Liver (tissue), 9 donors: ENCODE data around the gene TRIAP1. TPM values are rescaled to one million over a fixed set of nuclear protein-coding genes. Genes with fewer than 3 reads are reported as not detected.

Experiments
- DNase-seq: peaks from one replicate; pipeline ENCODE4 v3.0.0-alpha.2; 2017; ENCODE audit warnings: low spot score
- H3K27ac ChIP-seq, 2 donors: one replicate each; pipeline ENCODE4 v1.7.0; 2013; ENCODE audit warnings: inconsistent platforms in 2 of 2, low read length in 2 of 2, control low read depth in 1 of 2, low read depth in 1 of 2, mild to moderate bottlenecking in 1 of 2
- H3K27me3 ChIP-seq, 4 donors: one replicate each; pipeline versions ENCODE4 v1.6.1 to v1.7.0; 2013; ENCODE audit warnings: low read length in 3 of 4, inconsistent platforms in 1 of 4, mild to moderate bottlenecking in 1 of 4, moderate library complexity in 1 of 4; ENCODE audit not compliant: control insufficient read depth in 4 of 4, insufficient read depth in 4 of 4
- H3K36me3 ChIP-seq, 4 donors: one replicate each; pipeline versions ENCODE4 v1.6.1 to v1.7.0; 2013; ENCODE audit warnings: low read length in 3 of 4, mild to moderate bottlenecking in 3 of 4, low read depth in 1 of 4, moderate library complexity in 1 of 4; ENCODE audit not compliant: control insufficient read depth in 4 of 4, insufficient read depth in 3 of 4
- H3K4me1 ChIP-seq, 4 donors: one replicate each; pipeline versions ENCODE4 v1.6.1 to v1.7.0; 2013; ENCODE audit warnings: low read length in 3 of 4, mild to moderate bottlenecking in 3 of 4, moderate library complexity in 1 of 4; ENCODE audit not compliant: control insufficient read depth in 4 of 4, insufficient read depth in 4 of 4
- H3K4me3 ChIP-seq, 3 donors: one replicate each; pipeline versions ENCODE4 v1.6.1 to v1.7.0; 2013; ENCODE audit warnings: low read length in 3 of 3, control low read depth in 1 of 3, low read depth in 1 of 3, mild to moderate bottlenecking in 1 of 3
- H3K9ac ChIP-seq, 2 donors: one replicate each; pipeline ENCODE4 v1.7.0; 2013; ENCODE audit warnings: low read length in 2 of 2, mild to moderate bottlenecking in 2 of 2, moderate library complexity in 2 of 2, control low read depth in 1 of 2, low read depth in 1 of 2
- H3K9me3 ChIP-seq, 4 donors: one replicate each; pipeline versions ENCODE4 v1.6.1 to v1.7.0; 2013; ENCODE audit warnings: low read length in 3 of 4; ENCODE audit not compliant: control insufficient read depth in 4 of 4
- FOXA1 ChIP-seq: IDR thresholded peaks from 2 replicates; pipeline ENCODE4 v1.6.1; 2016; ENCODE audit warnings: antibody characterized with exemption
- FOXA2 ChIP-seq: IDR thresholded peaks from 2 replicates; pipeline ENCODE4 v1.6.1; 2016; ENCODE audit warnings: antibody characterized with exemption
- GABPA ChIP-seq, 2 donors: IDR thresholded peaks in 1 of 2; conservative IDR thresholded peaks in 1 of 2; 2 replicates each; pipeline ENCODE4 v1.6.1; 2016; ENCODE audit warnings: antibody characterized with exemption in 2 of 2, mild to moderate bottlenecking in 1 of 2, moderate library complexity in 1 of 2
- HNF4A ChIP-seq, 2 donors: conservative IDR thresholded peaks; 2 replicates each; pipeline ENCODE4 v1.6.1; 2016; ENCODE audit warnings: antibody characterized with exemption in 2 of 2, mild to moderate bottlenecking in 2 of 2
- HNF4G ChIP-seq: IDR thresholded peaks from 2 replicates; pipeline ENCODE4 v1.6.1; 2016; ENCODE audit warnings: antibody characterized with exemption
- JUND ChIP-seq, 2 donors: IDR thresholded peaks; 2 replicates each; pipeline ENCODE4 v1.6.1; 2016; ENCODE audit warnings: antibody characterized with exemption in 2 of 2
- NR2F2 ChIP-seq: IDR thresholded peaks from 2 replicates; pipeline ENCODE4 v1.6.1; 2016; ENCODE audit warnings: antibody characterized with exemption
- RXRA ChIP-seq, 2 donors: IDR thresholded peaks; 2 replicates each; pipeline ENCODE4 v1.6.1; 2017 to 2018; ENCODE audit warnings: antibody characterized with exemption in 2 of 2, mild to moderate bottlenecking in 1 of 2
- TAF1 ChIP-seq: conservative IDR thresholded peaks from 2 replicates; pipeline ENCODE4 v1.6.1; 2016; ENCODE audit warnings: antibody characterized with exemption, mild to moderate bottlenecking
- YY1 ChIP-seq: IDR thresholded peaks from 2 replicates; pipeline ENCODE4 v1.6.1; 2016; ENCODE audit warnings: antibody characterized with exemption, mild to moderate bottlenecking
- WGBS: extraction: QIAGEN DNeasy Blood & Tissue Kit; methylation state at CpG from one replicate; pipeline ENCODE4 v1.1.7; 2013; 5-methylcytosine and 5-hydroxymethylcytosine counted together
- polyA plus RNA-seq, 2 donors: library from polyadenylated mRNA; stranded (reverse) in 1 of 2; unstranded in 1 of 2; fragments of 200-250 nt in 1 of 2; fragments of >200 nt in 1 of 2; fragmentation: Nextera tagmentation in 1 of 2; extraction: Ambion mirVana in 1 of 2; gene quantifications; one replicate each; pipeline versions ENCODE4 v1.2.1 to v1.2.3, GENCODE V29; 2013 to 2015
- total RNA-seq, 2 donors: library from RNA; depleted of rRNA; stranded (reverse); fragments of >200 nt; gene quantifications; one replicate each; pipeline ENCODE4 v1.2.3, GENCODE V29; 2014
- TF ChIP-seq, protein P1 (sequence below): IDR thresholded peaks from 2 replicates; pipeline ENCODE4 v1.6.1; 2016; ENCODE audit warnings: antibody characterized with exemption, mild to moderate bottlenecking
- TF ChIP-seq, protein P2 (sequence below): IDR thresholded peaks from 2 replicates; pipeline ENCODE4 v1.6.1; 2016; ENCODE audit warnings: antibody characterized with exemption
- TF ChIP-seq, protein P3 (sequence below): IDR thresholded peaks from 2 replicates; pipeline ENCODE4 v1.6.1; 2016; ENCODE audit warnings: antibody characterized with exemption
- TF ChIP-seq, protein P4 (sequence below): IDR thresholded peaks from 2 replicates; pipeline ENCODE4 v1.6.1; 2016; ENCODE audit warnings: antibody characterized with exemption
- donor health status: healthy.
- donor health status: healthy.
- donor health status: healthy.
- donor health status: healthy.
- donor health status: healthy.

Gene TRIAP1
- total and polyA plus RNA-seq, 4 donors: 11.9 to 39.9 (median 19.0) TPM

DNA sequence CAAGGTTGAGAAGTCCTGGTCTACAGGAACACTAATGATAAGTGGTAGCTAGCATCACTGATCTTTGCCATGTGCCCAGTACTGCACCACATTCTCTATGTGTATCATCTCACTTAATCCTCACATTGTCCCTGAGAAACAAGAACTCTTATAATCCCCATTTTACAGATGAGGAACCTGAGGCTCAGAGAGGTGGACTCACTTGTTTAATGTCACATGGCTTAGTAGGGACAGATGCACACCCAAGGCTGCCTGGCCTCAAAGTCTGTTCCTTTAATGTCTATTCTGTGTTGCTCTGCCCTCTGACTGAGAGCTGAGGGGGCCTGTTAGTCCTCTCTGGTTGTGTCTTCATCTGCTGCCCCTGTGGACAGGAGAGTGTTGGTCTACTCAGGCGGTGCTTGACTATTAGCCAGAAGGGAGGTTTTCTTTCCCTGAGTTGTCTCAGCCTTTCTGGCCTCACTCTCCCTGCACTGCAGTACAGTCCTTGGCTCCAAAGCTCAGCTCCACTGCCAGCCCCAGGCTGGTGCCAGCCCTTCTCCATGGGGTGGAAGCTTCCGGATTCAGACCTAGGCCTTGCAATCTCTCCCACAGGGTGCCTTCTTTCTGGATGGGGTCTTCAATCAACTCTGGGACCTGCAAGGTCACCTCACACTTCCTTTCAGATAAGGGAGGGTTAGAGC, 44.8 kb upstream of the TRIAP1 start:
- Histone ChIP-seq H3K9ac (no peak overlapping the region), H3K36me3 (no peaks in the 10 kb centered on the region), H3K27me3 (no peaks in the 10 kb centered on the region), H3K4me3 (no peak overlapping the region), H3K27ac (no peak overlapping the region), H3K4me1 (peaks cover 0 to 7% (median 5%) of the 10 kb centered on the region in 4 donors), H3K9me3 (no peaks in the 10 kb centered on the region)
- 93% methylated on average over 2 of the region's 2 CpGs for WGBS
- no peak for DNase-seq
- no peak for TF ChIP-seq TAF1

DNA sequence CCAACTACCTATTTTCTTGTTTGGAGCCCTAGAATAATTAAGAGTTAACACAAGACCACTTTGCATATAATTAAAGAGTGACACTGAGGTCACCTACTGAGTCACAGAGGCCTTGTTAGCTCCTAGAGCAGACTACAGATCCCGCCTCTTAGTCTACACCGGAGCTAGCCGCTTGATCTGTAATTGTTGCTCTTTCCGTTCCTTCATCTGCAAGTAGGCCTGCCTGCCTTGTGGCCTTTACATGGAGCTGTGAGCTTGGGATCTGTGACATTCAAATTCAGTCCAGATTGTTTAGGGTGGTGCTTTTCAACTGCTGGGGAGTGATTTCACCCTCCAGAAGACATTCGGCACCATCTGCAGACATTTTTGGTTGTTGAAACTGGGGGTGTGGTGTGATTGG, 44.1 kb upstream of the TRIAP1 start:
- WGBS: 97% methylated on average over 5 of the region's 5 CpGs

More for the DNA sequence above, 44.1 kb upstream of the TRIAP1 start:
- peaks cover 0 to 6% (median 4%) of the 10 kb centered on the region in 4 donors for H3K4me1 ChIP-seq
- H3K4me3 ChIP-seq: no peak overlapping the region
- TF ChIP-seq, protein P1, sequence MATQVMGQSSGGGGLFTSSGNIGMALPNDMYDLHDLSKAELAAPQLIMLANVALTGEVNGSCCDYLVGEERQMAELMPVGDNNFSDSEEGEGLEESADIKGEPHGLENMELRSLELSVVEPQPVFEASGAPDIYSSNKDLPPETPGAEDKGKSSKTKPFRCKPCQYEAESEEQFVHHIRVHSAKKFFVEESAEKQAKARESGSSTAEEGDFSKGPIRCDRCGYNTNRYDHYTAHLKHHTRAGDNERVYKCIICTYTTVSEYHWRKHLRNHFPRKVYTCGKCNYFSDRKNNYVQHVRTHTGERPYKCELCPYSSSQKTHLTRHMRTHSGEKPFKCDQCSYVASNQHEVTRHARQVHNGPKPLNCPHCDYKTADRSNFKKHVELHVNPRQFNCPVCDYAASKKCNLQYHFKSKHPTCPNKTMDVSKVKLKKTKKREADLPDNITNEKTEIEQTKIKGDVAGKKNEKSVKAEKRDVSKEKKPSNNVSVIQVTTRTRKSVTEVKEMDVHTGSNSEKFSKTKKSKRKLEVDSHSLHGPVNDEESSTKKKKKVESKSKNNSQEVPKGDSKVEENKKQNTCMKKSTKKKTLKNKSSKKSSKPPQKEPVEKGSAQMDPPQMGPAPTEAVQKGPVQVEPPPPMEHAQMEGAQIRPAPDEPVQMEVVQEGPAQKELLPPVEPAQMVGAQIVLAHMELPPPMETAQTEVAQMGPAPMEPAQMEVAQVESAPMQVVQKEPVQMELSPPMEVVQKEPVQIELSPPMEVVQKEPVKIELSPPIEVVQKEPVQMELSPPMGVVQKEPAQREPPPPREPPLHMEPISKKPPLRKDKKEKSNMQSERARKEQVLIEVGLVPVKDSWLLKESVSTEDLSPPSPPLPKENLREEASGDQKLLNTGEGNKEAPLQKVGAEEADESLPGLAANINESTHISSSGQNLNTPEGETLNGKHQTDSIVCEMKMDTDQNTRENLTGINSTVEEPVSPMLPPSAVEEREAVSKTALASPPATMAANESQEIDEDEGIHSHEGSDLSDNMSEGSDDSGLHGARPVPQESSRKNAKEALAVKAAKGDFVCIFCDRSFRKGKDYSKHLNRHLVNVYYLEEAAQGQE: no peak
- TF ChIP-seq, protein P2, sequence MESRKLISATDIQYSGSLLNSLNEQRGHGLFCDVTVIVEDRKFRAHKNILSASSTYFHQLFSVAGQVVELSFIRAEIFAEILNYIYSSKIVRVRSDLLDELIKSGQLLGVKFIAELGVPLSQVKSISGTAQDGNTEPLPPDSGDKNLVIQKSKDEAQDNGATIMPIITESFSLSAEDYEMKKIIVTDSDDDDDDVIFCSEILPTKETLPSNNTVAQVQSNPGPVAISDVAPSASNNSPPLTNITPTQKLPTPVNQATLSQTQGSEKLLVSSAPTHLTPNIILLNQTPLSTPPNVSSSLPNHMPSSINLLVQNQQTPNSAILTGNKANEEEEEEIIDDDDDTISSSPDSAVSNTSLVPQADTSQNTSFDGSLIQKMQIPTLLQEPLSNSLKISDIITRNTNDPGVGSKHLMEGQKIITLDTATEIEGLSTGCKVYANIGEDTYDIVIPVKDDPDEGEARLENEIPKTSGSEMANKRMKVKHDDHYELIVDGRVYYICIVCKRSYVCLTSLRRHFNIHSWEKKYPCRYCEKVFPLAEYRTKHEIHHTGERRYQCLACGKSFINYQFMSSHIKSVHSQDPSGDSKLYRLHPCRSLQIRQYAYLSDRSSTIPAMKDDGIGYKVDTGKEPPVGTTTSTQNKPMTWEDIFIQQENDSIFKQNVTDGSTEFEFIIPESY: no peak
- TF ChIP-seq TAF1 (no peak), GABPA (IDR thresholded peaks at IDR 0.05 in 1 of 2, conservative IDR thresholded peaks at IDR 0.05 in 1 of 2) (no peak), HNF4G (no peak), HNF4A (conservative IDR thresholded peaks at IDR 0.05) (no peak), JUND (IDR thresholded peaks at IDR 0.05) (no peak), NR2F2 (no peak), FOXA1 (no peak), FOXA2 (no peak), YY1 (no peak), RXRA (IDR thresholded peaks at IDR 0.05) (no peak)
- TF ChIP-seq, protein P3, sequence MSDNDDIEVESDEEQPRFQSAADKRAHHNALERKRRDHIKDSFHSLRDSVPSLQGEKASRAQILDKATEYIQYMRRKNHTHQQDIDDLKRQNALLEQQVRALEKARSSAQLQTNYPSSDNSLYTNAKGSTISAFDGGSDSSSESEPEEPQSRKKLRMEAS: no peak
- TF ChIP-seq, protein P4, sequence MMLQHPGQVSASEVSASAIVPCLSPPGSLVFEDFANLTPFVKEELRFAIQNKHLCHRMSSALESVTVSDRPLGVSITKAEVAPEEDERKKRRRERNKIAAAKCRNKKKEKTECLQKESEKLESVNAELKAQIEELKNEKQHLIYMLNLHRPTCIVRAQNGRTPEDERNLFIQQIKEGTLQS: no peak
- no peaks in the 10 kb centered on the region for H3K27me3 ChIP-seq
- H3K9me3 ChIP-seq: no peaks in the 10 kb centered on the region
- H3K27ac ChIP-seq: no peak overlapping the region
- no peaks in the 10 kb centered on the region for H3K36me3 ChIP-seq
- no peak overlapping the region for H3K9ac ChIP-seq
- DNase-seq: no peak
